ENCODE measurements around the gene MCTP2.

MCTP2 gene

DNA sequence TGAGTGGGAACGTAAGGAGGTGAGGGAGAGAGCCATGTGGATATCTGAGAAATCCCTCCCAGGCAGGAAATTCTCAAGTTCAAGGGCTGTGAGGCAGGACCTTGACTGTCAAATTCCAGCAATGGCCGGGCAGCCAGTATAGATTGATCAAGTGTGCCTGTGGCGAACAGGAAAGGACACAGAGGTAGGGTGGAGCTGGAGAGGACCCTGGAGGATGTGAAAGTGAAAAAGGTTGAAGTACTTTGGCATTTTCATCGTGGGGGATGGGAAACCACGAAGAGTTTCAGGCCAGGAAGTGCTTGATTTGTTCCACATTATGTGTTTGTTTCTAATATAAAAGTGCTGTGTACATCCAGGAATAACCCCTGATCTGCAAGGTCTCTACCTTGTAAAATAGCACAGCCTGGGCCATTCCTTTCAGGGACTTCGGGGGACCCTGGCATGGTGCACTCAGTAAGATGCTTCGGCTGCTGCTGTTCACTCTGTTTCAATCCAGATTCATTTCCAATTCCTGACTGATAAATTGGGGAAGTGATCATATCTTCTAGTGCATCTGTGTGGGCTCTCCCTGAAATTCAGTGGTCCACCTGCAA is 156.6 kb downstream of the MCTP2 start:
- CTCF ChIA-PET: no interaction called here
- POLR2A ChIA-PET (ENCODE audit: low non-redundant PET): no interaction called here
- TF ChIP-seq, protein P1, sequence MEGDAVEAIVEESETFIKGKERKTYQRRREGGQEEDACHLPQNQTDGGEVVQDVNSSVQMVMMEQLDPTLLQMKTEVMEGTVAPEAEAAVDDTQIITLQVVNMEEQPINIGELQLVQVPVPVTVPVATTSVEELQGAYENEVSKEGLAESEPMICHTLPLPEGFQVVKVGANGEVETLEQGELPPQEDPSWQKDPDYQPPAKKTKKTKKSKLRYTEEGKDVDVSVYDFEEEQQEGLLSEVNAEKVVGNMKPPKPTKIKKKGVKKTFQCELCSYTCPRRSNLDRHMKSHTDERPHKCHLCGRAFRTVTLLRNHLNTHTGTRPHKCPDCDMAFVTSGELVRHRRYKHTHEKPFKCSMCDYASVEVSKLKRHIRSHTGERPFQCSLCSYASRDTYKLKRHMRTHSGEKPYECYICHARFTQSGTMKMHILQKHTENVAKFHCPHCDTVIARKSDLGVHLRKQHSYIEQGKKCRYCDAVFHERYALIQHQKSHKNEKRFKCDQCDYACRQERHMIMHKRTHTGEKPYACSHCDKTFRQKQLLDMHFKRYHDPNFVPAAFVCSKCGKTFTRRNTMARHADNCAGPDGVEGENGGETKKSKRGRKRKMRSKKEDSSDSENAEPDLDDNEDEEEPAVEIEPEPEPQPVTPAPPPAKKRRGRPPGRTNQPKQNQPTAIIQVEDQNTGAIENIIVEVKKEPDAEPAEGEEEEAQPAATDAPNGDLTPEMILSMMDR (conservative IDR thresholded peaks at IDR 0.05; ENCODE audit: low read depth): no peak
- no peak for DNase-seq (ENCODE audit: low spot score)
- H3K27ac ChIP-seq: no peak overlapping the region

DNA sequence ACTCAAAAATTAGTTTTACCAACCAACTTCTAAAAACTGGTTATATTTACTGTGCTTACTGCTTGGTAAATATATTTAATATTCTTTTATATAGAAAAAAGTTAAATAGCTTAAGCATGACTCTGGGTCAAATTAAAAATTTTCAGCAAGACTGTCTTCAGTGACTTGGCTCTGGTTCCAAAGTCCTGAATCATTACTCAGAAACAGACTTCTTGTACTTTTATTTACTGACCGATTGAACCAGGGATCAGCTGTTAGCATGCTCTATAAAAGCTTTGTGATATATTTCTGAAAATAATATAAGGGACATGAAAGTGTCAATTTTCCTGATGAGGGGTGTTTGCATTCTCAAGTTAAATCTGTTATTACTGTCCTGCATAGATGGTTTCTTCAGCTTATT is 164.3 kb downstream of the MCTP2 start:
- POLR2A ChIA-PET (ENCODE audit: low non-redundant PET): no interaction called here
- TF ChIP-seq, protein P1 (conservative IDR thresholded peaks at IDR 0.05; ENCODE audit: low read depth): no peak
- H3K27ac ChIP-seq: no peak overlapping the region
- no peak for DNase-seq (ENCODE audit: low spot score)
- CTCF ChIA-PET: interaction anchor here (0.6 kb wide), 1 partner anchor 897 kb away, joined by 3 read pairs; no protein-coding TSS in a partner anchor

DNA sequence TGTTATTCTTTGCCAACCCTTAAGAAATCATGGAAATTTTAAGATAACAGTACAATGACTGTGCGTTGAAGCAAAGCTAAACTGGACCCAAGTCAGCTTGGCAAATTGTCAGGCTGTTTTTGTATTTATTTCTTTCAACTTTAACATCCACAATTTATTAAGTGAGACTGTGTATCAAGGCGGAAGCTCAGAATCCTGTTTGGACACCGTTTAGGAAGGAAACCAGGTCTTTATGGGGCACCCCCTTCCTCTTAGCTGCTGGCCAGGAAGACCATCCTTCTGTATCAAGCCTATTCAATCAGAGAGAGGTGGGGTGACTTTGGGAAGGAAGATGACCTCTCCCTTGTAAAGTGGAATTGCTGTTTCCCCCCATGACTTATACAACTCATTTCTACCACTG is 166.0 kb downstream of the MCTP2 start:
- no peak overlapping the region for H3K27ac ChIP-seq
- DNase-seq (ENCODE audit: low spot score): no peak
- CTCF ChIA-PET: interaction anchor here (0.7 kb wide), 1 partner anchor 52 kb away, joined by 3 read pairs; no protein-coding TSS in a partner anchor
- POLR2A ChIA-PET (ENCODE audit: low non-redundant PET): no interaction called here
- TF ChIP-seq, protein P1 (conservative IDR thresholded peaks at IDR 0.05; ENCODE audit: low read depth): no peak

DNA sequence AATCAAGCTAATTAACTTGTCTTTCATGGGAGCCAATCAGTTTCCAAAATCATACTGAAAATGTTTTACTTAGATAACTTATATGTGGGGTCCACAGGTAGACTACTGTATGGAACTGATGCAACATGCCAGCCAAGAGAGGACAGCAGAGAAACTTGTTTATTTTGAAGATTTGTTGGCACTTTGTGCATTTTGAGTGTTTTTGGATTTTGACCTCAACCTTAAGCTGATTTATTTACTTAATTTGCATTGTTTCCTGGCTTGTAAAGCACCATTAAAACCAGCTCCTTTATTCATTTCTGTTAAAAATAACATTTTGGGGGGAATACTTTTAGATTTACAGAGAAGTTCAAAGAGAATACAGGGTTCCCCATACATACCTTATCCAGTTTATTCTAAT is 166.6 kb downstream of the MCTP2 start:
- ChIA-PET POLR2A (ENCODE audit: low non-redundant PET) (no interaction called here), CTCF (no interaction called here)
- no peak overlapping the region for H3K27ac ChIP-seq
- TF ChIP-seq, protein P1 (conservative IDR thresholded peaks at IDR 0.05; ENCODE audit: low read depth): no peak
- DNase-seq (ENCODE audit: low spot score): no peak

DNA sequence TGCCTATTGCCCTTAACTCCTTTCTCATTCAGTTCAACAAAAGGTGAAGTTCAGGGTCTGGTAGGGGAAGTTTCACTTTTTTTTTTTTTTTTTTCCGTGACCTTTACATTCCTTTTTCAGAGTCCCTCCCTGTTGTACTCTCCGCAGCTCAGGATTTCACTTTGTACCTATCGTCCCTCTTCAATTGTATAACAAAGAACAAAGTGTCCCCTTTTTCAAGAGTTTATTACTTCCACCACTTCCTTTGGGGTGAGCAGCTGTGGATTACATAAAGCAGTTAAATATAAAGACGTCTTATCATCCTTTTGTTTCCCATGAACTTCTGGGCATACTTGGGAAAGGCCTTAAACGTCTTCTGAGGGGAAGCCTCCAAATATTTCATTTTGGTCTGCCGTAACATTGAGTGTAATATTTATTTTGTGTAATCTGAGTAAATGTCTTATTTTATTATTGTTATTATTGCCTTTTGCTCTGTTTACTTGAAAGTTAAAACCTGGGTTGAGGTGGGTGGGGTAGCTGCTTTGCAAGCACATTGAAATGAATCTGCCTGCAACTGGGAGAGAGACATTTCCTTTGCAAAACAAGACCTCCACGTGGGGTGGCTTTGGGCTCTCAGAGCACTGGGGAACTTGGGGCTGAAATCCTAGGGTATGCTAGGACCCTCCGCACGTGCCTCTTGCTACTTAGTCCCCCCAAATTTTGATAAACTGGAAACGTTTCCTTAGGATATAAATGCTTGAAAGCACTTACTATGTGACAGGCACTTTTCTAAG is 169.4 kb downstream of the MCTP2 start:
- ChIA-PET CTCF (interaction anchor here (0.6 to 0.7 kb wide), 2 partner anchors 282 to 312 kb away, joined by 3 read pairs; no protein-coding TSS in a partner anchor), POLR2A (ENCODE audit: low non-redundant PET) (no interaction called here)
- TF ChIP-seq, protein P1 (conservative IDR thresholded peaks at IDR 0.05; ENCODE audit: low read depth): no peak
- no peak for DNase-seq (ENCODE audit: low spot score)
- H3K27ac ChIP-seq: no peak overlapping the region

DNA sequence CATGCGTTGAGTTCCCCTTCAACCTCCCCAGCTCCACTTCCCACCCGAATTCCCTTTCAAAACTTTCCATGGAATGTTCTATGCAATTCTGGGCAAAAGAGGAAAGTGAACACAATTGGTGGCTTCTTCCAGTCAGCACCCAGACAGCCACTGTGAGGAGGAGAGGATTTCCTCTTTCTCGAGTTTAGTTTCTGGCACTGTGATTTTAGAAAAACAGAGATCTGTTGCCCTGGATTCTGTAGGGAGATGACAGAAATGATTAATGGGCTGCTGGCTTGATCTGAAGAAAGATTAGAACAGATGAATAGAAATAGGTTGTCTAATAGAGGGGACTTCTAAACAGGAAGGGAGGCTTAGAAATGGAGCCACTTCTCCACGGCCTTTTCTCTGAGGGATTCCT is 172.0 kb downstream of the MCTP2 start:
- TF ChIP-seq, protein P1 (conservative IDR thresholded peaks at IDR 0.05; ENCODE audit: low read depth): no peak
- H3K27ac ChIP-seq: no peak overlapping the region
- DNase-seq (ENCODE audit: low spot score): no peak
- ChIA-PET CTCF (interaction anchor here (0.6 kb wide), 1 partner anchor 1007 kb away, joined by 3 read pairs; no protein-coding TSS in a partner anchor), POLR2A (ENCODE audit: low non-redundant PET) (no interaction called here)

All from RWPE1 (cell line).